ENCODE data around the gene ZNF529.
"Not testable (repeated sequence)": the region's sequence is repeated elsewhere in the genome, so short reads cannot be mapped to it uniquely, and the experiment has no call there.

ZNF529 gene

DNA sequence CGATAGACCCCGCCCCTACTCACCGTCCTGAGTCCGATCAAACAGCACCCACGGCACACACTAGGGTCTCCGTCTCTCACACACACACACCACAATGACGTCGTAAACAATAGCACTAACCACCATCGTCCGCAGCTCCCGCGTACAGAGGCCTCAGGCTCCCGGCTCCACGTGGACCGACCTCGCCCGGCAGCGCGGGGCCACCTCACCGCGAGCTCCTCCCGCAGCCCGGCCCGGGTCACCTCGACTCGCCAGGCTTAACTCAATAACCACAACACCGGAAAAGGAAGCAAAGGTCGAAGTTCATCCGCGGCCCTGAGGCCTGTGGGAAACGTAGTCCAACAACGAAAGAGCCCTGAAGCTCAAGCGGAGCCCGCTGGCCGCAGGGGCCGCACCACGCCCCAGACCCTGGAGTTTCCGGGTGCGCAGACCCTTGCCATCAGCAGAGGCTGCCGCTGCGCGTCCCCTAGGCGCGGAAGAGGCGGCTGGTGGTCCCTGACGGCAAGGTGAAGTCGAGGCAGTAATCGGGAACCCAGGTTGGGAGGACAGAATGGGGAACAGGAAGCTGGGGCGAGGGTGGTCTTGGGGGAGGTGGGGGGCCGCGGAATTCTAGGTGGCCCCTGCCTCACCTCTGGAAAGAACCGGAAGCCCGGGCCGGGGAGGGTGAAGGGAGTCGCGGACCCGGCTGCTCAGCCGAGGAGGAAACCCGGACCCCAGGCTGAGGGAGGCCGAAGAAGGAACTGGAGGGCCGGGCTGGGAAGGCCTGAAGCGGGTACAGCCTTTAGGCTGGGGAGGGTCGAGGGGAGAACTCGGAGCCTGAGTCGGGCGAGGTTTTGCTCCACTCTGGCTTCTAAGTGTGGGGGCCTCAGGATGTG lies at the start of gene ZNF529:
Gene ZNF529, minus strand, starts transcription at position 273 of the 875 bp plus-strand sequence. CDS start 946 bp downstream, outside the sequence.
- TF ChIP-seq, protein P1, sequence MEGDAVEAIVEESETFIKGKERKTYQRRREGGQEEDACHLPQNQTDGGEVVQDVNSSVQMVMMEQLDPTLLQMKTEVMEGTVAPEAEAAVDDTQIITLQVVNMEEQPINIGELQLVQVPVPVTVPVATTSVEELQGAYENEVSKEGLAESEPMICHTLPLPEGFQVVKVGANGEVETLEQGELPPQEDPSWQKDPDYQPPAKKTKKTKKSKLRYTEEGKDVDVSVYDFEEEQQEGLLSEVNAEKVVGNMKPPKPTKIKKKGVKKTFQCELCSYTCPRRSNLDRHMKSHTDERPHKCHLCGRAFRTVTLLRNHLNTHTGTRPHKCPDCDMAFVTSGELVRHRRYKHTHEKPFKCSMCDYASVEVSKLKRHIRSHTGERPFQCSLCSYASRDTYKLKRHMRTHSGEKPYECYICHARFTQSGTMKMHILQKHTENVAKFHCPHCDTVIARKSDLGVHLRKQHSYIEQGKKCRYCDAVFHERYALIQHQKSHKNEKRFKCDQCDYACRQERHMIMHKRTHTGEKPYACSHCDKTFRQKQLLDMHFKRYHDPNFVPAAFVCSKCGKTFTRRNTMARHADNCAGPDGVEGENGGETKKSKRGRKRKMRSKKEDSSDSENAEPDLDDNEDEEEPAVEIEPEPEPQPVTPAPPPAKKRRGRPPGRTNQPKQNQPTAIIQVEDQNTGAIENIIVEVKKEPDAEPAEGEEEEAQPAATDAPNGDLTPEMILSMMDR (IDR thresholded peaks at IDR 0.05; ENCODE audit: low read length, missing control alignments): no peak
- DNase-seq (ENCODE audit: low read depth): peak; percentile 91
- peak within 1 kb of the TSS; percentile 61 for H3K4me3 ChIP-seq (replicated peaks; ENCODE audit: low read depth, low read length)

DNA sequence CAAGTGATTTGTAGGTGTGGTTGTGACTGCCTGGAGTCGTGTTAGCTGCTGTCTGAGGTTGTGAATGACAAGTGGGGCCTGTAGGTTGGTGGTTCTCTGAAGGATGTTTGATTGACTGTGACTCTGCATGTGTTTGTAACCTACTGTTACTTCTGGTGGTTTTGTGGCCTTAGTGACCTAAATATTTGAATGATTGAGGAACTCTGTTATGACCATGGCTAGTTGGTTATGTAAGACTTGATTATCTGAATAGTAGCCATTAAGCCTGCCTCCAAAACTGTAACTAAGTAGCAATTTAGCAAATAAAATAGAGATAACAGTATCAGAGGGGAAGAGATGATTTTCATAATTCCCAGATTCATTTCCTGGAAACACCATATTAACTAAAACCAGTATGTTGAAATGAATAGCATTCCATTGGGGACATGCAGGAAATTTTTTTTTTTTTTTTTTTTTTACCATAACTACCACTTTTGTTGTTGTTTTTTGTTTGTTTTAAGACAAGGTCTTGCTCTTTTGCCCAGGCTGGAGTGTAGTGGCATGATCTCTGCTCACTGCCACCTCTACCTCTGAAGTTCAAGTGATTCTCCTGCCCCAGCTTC lies 32.9 kb upstream of the ZNF529 start:
- peak; percentile 8 for DNase-seq (ENCODE audit: low read depth)
- TF ChIP-seq, protein P1 (IDR thresholded peaks at IDR 0.05; ENCODE audit: low read length, missing control alignments): no peak
- H3K4me3 ChIP-seq (replicated peaks; ENCODE audit: low read depth, low read length): peak overlapping the region; percentile 87

DNA sequence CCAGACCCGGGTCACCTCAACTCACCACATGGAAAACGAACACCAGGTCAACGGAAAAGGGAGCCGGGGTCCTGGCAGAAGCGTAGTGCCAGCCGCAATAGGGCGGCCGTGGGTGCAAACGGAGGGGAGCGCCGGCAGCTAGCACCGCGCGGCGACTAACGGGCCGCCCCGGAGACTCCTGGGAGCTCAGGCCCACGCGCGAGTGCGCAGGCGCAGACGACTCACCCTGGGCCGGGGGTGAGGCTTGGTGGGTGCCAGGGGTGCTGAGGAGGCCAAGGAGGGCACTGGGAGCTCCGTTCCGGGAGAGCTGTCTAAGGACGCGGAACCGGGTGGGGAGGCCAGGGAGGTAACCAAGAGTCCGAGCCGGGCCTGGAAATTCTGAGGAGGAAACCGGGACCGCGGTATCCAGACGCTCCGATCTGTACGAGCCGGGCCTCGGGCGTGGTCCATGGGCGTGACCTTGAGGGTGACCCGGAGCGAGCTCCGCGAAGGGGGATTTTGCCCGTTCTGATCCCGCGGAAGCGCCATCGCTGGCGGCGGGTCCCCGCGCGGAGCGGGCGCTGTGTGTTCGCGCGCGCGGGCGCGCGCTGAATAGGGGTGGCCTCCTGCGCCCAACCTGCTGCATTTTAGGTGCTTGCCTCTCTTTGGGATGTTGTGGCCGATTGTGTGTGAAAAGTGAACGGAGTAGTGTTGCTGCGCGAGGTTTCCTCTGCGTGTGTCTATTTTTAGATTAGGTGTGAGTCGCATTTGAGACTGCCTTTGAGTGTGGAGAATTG lies 32.2 kb upstream of the ZNF529 start, which contains the start of gene ZNF382:
Gene ZNF382, plus strand, starts transcription at position 213 of the 776 bp plus-strand sequence. CDS start 4,602 bp downstream, outside the sequence.
- TF ChIP-seq, protein P1 (IDR thresholded peaks at IDR 0.05; ENCODE audit: low read length, missing control alignments): no peak
- peak; percentile 68 for DNase-seq (ENCODE audit: low read depth)
- H3K4me3 ChIP-seq (replicated peaks; ENCODE audit: low read depth, low read length): peak within 1 kb of the TSS; percentile 87

DNA sequence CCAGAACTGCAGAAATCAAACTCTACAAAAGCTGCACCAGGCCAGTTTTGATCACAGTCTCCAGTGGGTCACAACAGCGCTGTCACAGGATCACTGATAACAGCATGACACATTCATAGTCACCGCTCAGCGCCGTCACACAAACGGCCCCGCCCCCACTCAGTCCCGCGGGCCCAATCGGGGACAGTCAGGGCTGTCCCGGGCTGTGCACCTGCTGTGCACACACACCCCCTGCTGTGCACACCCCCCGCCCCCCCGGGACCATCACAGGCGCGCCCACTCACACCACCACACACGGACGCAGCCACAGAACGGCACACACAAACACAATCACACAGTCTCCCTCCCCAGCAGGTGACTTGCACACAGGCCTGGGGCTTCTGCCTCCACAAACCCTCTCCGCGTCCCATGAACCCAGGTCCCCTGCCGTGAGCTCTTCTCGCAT lies 31.6 kb upstream of the ZNF529 start:
- TF ChIP-seq, protein P1 (IDR thresholded peaks at IDR 0.05; ENCODE audit: low read length, missing control alignments): no peak
- peak overlapping the region; percentile 87 for H3K4me3 ChIP-seq (replicated peaks; ENCODE audit: low read depth, low read length)
- DNase-seq (ENCODE audit: low read depth): peak; percentile 25

DNA sequence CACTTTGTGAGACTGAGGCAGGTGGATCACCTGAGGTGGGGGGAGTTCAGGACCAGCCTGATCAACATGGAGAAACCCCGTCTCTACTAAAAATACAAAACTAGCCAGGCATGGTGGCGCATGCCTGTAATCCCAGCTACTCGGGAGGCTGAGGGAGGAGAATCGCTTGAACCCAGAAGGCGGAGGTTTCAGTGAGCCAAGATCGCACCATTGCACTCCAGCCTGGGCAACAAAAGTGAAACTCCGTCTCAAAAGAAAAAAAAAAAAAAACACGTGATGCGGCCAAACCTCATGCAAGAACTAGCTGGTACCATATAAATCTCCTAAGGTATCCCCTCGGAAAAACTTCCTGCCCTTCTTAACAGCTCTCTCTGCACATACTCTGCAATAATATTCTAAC lies 29.6 kb upstream of the ZNF529 start:
- DNase-seq (ENCODE audit: low read depth); H3K4me3 ChIP-seq (replicated peaks; ENCODE audit: low read depth, low read length): not testable (repeated sequence)

DNA sequence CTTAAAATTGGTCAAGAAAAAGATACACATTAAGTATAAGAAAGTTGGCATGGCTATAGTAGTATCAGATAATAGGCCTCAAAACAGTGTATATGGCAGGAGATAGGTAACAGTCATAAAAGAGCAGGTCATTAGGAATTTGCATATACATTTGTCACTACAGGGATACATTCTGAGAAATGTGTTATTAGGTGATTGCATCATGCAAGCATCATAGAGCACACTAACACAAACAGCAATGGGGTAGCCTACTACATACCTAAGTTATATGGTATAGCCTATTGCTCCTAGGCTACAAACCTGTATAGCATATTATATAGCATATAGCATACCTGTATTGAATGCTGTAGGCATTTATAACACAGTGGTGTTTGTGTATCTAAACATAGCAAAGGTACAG lies 6.2 kb upstream of the ZNF529 start:
- TF ChIP-seq, protein P1 (IDR thresholded peaks at IDR 0.05; ENCODE audit: low read length, missing control alignments): no peak
- DNase-seq (ENCODE audit: low read depth): no peak
- H3K4me3 ChIP-seq (replicated peaks; ENCODE audit: low read depth, low read length): no peak overlapping the region
